Right renal cortex interstitium (tissue), 3 donors: ENCODE results near the gene FPR2. TPM values are rescaled to one million over a fixed set of nuclear protein-coding genes. Genes with fewer than 3 reads are reported as not detected.
"Not testable (repeated sequence)": the region's sequence is repeated elsewhere in the genome, so short reads cannot be mapped to it uniquely, and the experiment has no call there.

Source experiments
- DNase-seq, 3 donors: peaks; one replicate each; pipeline ENCODE4 v3.0.0-alpha.2; 2013; ENCODE audit warnings: low read depth in 3 of 3, low spot score in 2 of 3
- polyA plus RNA-seq, 3 donors: library from polyadenylated mRNA; unstranded; fragments of 120-200 nt; gene quantifications; one replicate each; pipeline ENCODE4 v1.2.1, GENCODE V29; 2013; ENCODE audit not compliant: insufficient read length in 3 of 3

FPR2 gene
- under 1 TPM in 2 of 3 donors, not detected in 1; 0.18 to 0.21 TPM for polyA plus RNA-seq

GRCh38 chr19:51760697-51761356 lies at the start of gene FPR2:
Gene FPR2, plus strand, starts transcription at chr19:51761180. Its CDS starts 7,479 bp downstream, at chr19:51768659.
- no peak for DNase-seq

GRCh38 chr19:51711702-51712101 lies 49.3 kb upstream of the FPR2 start:
- DNase-seq = no peak

- DNase-seq = no peak
Measured at GRCh38 chr19:51712461-51713081, 48.4 kb upstream of the FPR2 start.

GRCh38 chr19:51713319-51714285 lies 47.4 kb upstream of the FPR2 start:
- DNase-seq = no peak

- no peak for DNase-seq
Measured at GRCh38 chr19:51714848-51715247, 46.1 kb upstream of the FPR2 start.

- DNase-seq = no peak
Measured at GRCh38 chr19:51715850-51716249, 45.1 kb upstream of the FPR2 start.

GRCh38 chr19:51716925-51717324 lies 44.1 kb upstream of the FPR2 start:
- DNase-seq = no peak

GRCh38 chr19:51719251-51719988 lies 41.6 kb upstream of the FPR2 start:
- no peak for DNase-seq

- no peak for DNase-seq
Measured at GRCh38 chr19:51721905-51722304, 39.1 kb upstream of the FPR2 start.

- no peak for DNase-seq
Measured at GRCh38 chr19:51722492-51722891, 38.5 kb upstream of the FPR2 start.

GRCh38 chr19:51724543-51724942 lies 36.4 kb upstream of the FPR2 start:
- DNase-seq = no peak

GRCh38 chr19:51726049-51726448 lies 34.9 kb upstream of the FPR2 start:
- DNase-seq = no peak

- no peak for DNase-seq
Measured at GRCh38 chr19:51727349-51727880, 33.6 kb upstream of the FPR2 start.

- DNase-seq = no peak
Measured at GRCh38 chr19:51729781-51730180, 31.2 kb upstream of the FPR2 start.

GRCh38 chr19:51733742-51734522 lies 27.0 kb upstream of the FPR2 start:
- DNase-seq = no peak

- no peak for DNase-seq
Measured at GRCh38 chr19:51735759-51736449, 25.1 kb upstream of the FPR2 start.

- no peak for DNase-seq
Measured at GRCh38 chr19:51737389-51737788, 23.6 kb upstream of the FPR2 start.

- DNase-seq = no peak
Measured at GRCh38 chr19:51737924-51738323, 23.1 kb upstream of the FPR2 start.

- not testable (repeated sequence) for DNase-seq
Measured at GRCh38 chr19:51738523-51738922, 22.5 kb upstream of the FPR2 start.
